ENCODE measurements around the gene NKIRAS1.

GRCh38 chr3:23961066-23961465, 44.3 kb upstream of the NKIRAS1 start:
- no peak for TF ChIP-seq CTCF (IDR thresholded peaks at IDR 0.05)
- TF ChIP-seq ZFX (IDR thresholded peaks at IDR 0.05; ENCODE audit: borderline replicate concordance) = no peak

Data from 22Rv1 (cell line).